ENCODE data around the gene MUSTN1.

Gene MUSTN1

DNA sequence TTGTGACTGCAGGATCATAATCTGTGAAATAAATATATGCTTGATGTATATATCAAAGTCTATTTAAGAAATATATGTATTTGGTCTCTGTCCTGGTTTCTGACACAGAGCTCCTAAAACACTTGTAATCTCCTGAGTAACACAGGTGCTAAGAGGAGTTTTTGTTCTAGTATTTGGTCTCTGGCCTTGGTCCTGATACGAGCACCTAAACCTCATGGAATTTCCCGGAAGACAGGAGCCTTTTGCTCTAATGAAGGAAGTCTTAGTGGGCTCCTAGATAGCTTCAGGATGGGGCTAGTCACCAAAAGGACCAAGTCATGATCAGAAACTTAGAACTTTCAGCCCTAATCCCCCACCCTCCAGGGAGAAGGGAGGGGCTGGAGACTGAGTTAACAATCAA, 19.2 kb upstream of the MUSTN1 start:
- in situ Hi-C loops (cut with MboI; ENCODE audit: low sequenced_read_pairs), result no loop called here

DNA sequence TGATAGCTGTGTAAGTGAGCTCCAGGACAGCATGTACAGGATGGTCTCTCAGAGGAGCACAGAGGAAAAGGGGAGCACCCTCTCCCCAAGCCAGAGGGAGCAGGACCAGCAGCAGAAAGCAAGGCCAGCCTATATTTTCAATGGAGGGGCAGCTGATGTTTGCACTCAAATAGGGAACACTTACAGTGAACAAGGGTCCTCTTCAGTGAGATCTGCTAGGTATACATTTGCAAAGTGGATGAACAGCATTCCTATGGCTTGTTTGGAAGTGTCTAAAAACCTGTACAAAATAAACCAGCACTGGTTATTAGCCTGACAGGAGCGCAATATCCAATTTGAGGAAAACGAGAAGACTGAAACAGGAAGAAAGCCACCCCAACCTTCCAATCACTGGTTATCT, 17.6 kb upstream of the MUSTN1 start:
- in situ Hi-C loops (cut with MboI; ENCODE audit: low sequenced_read_pairs), result no loop called here

DNA sequence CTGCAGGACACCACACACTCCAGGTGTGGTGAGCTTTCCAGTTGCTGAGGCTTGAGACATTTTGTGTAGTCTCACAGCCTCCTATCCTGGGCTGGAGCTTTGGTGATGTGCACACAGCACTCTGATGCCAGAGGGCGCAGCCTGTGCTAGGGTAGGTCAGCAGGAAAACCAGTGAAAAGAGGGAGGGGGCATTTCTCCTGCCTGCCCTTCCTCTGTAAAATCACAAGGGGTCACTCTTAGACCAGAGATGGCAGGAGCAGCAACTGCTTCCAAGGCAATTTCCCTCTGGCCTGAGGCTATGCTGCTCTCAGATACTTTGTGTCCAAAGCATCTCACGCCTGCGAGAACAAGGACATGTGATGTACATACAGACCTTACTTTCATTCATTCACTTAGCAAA, 16.5 kb upstream of the MUSTN1 start:
- in situ Hi-C loops (cut with MboI; ENCODE audit: low sequenced_read_pairs), result no loop called here

DNA sequence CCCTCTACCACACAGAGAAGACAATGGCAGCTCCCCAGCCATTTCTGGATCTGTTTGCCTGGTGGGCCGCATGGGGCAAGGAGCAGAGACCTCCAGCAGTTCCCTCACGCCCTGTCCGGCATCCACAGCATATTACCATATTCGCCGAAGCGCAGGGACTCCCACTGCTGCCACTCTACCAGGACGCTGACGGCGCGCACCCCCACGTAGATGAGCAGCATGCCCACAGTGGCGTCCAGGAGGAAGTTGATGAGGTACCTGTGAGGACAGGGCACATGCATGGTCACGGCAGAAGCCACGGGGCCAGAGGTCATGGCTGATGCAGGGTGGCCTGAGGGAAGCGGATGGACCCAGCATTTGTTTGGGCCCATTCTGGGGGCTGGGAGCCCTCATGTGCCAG, 14.8 kb upstream of the MUSTN1 start:
- in situ Hi-C loops (cut with MboI; ENCODE audit: low sequenced_read_pairs), result no loop called here

DNA sequence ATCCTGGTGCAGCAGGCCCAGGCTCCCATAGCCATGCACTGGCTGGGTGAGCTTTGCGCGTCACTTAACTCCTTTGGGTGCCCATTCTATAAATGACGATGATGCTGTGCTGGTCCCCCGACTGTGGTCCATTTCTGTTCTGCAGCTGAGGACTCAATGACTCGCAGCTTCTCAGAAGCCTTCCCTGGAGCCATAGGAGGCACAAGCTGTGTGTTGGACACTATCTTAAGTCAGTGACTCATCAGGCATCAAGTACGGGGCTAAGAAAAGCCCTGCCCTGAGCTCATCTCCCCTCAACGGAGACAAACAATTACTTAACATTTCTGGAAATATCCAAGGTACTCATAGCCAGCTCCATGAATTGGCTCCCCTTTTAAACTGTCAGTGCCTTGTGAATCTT, 13.8 kb upstream of the MUSTN1 start:
- in situ Hi-C loops (cut with MboI; ENCODE audit: low sequenced_read_pairs), result no loop called here

DNA sequence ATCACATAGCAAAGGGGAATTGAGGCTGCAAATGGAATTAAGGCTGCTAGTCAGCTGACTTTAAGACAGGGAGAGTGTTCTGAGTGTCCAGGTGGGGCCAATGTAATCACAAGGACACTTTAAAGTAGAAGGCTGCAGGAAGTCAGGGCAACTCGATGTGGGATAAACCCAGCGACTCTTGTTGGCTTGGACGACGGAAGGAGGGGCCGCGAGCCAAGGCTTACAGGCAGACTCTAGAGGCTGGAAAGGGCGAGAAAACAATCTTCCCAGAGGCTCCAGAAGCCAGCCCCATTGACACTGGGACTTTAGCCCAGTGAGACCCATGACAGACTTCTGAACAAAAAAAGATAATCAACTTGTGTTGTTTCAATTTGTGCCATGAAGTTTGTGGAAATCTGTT, 12.9 kb upstream of the MUSTN1 start:
- in situ Hi-C loops (cut with MboI; ENCODE audit: low sequenced_read_pairs), result no loop called here

DNA sequence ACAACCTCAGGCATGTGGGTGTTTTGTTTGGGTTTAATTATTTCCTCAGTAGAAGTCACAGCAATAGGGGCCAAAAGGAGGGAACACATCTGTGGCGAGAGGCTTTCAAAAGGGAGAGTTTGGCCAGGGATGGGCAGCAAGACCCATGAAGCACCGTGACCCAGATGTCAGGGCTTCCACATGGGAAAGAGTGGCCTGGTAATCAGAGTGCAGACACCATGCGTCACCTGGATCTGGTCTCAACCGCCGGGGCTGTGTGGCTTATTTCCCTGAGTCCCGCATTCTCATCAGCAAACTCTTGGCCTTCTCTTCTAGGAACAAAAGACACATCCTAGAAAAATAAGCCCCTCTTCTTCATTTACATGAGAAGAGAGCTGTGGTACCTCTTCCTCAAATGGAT, 12.4 kb upstream of the MUSTN1 start:
- in situ Hi-C loops (cut with MboI; ENCODE audit: low sequenced_read_pairs), result no loop called here

DNA sequence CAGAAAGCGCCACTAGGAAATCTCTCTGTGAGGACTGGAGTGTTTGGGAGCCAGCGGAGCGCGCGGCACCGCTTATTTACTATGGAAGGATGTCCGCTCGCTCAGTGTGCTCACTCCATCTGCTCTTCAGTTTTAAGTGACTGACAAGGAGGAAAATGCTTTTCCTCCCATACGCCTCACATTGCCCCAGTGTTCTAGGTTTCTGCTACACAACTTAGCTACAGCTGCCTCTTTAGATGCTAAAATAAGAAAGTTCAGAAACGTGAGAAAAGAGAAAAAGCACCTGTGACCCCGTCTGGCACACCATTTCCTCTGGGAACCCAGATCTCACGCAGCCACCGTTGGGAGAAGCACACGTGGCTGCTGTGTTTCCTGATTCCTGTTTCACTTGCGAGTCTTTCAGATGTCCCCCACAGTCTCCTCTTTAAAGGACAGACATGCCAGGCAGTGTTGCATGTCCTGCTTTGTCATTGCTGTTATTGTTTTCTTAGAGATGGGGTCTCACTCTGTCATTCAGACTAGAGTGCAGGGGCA, 11.7 kb upstream of the MUSTN1 start:
- in situ Hi-C loops (cut with MboI; ENCODE audit: low sequenced_read_pairs), result no loop called here

DNA sequence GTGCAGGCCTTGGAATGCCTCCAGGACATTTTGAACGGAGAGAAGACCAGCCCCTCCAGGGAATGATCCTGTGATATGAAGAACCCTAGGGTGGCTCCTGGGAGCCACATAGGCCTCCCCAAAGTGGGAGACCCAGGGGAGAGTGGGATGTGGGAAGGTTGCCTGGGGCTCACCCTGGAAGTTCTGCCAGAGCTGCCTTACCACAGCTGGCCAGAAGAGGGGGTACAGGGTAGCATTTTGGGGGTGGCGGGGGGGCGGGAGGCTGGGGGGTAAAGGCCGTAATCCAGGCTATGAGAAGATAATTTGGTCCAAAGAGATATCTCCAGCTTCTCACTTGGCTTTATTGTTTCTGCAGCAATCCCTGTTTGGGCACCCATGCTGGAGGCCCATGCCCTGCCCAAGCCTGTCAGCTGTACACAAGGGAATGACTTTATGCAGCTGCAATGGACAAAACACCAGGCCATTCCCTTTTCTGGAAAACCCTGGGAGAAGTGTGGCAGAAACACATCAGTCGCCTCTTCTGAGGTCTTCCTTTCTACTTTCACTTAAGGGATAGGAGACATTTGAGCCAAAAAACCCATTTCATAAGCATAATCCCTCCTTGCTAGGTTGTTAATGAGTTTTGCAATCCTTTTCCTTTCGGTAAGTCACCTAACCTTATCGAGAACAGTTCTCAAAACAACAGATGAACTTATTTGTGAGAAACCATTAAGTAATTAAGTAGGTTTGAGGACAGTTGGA, 11.0 kb upstream of the MUSTN1 start:
- in situ Hi-C loops (cut with MboI; ENCODE audit: low sequenced_read_pairs), result no loop called here

DNA sequence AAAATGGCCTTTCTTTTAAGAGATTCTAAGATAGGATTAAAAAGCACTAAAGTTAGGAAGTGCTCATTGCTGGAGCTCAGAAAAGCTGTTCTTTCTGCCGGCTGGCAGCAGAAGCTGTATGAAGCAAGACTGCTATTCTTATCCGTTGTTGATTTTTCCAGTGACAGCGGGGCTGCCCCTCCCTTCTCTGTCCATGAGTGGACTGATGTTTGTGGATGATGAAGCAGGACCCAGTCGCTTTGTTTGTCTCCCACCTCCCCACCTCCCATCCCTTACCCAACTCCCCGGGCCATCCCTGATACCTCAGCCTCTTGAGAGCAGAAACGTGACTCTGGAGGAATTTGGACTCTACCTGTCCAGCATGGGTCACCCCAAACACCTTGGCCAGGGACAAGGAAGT, 10.3 kb upstream of the MUSTN1 start:
- in situ Hi-C loops (cut with MboI; ENCODE audit: low sequenced_read_pairs), result no loop called here

DNA sequence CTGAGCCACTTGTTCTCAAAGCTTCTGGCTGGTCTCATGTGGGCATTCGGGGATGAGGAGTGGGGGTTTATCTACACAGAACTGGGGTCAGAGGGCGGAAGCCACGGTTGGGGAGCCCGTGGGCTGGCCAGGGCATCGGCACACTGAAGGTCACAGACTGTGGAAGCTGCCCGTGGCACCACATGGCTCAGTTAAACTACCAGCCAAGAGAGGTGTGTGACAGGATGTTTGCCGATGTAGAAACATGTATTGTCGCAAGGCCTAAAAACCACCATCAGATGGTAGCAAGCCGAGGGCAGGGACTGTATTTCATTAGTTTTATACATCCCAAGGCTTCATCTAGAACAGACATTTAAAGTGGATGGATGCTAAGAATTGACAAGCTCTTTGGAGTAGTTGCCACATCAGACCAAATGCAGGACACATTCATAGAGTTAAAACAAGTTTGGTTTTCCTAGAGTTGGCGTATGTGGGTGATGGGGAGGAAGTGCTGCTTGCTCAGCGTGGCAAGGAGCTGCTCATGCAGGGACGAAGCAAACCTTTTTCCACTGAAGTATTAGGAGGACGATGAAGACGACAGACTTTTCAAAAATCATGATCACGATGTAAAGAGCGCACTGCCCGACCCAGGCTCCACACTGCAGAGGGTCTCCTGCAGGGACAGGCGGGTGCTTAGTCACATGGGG, 9.6 kb upstream of the MUSTN1 start:
- in situ Hi-C loops (cut with MboI; ENCODE audit: low sequenced_read_pairs), result no loop called here

DNA sequence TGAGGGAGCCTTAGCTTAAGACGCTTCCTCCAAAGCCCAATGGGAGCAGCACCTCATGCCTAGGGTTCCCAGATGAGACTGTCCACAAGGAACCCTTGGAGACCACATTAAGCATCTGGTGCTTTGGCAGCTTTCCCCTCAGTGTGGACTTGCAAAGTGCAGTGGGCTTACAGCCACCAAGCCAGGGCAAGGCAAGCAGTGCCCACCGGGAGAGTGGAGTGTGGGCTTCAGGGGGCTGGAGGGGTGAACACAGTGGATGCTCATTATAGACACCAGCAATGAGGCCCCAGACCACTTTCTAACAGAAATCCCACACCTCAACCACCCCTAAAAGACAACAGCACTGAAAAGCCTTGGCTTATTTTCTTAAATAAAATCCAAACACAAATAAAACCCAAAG, 9.1 kb upstream of the MUSTN1 start:
- in situ Hi-C loops (cut with MboI; ENCODE audit: low sequenced_read_pairs), result no loop called here

DNA sequence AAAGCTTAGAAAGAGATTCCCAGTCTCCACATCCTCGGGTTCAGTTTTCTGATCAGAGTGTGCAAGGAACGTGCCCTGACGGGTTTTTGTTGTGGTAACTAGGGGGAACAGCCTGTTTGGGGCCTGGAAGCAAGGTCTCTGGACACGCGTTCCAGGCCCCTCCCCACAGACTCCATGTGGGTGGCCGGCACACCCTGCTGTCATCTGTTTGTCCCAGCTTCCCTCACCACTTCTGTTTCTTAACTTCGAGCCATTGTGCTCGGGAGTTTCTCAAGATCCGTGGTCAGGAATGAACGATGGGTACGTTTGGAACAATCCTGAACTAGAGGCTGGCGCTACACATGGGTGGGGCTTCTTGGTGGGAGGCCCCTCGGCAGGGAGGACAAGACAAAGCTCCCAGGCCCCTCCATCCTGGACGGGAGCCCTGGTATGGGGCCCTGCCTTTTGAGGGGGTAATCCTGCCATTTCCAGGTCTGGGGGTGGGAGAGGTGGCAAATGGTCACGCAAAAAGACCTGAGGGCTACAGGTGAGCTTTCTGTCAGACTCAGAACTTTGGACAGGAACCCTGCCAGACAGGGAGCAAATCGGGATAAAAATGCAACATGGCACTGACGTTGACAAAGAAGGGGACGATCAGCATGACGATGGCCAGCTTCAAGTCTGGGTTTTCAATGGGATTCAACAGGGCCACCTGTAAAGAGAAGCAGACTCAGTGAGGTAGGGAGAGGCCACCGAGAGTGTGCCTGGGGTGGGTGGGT, 8.5 kb upstream of the MUSTN1 start:
- in situ Hi-C loops (cut with MboI; ENCODE audit: low sequenced_read_pairs), result no loop called here

DNA sequence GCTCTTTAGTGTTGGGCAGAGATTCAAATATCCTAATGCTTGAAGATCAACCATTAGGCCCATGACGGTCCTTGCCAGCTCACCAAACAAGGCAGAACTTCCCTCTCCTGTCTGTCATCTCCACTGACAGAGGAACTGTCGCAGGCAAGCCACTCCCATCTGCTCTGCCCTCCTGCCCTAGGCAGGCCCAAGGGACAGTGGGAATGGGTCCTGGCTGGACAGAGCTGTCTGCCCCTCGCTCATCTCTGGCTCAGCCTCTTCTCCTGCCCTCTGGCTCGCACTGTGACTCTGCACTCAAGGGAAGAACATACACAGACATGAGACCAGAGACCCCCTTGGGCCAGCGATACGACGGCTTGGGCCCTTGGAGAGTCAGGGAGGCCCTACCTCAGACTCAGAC, 7.6 kb upstream of the MUSTN1 start:
- in situ Hi-C loops (cut with MboI; ENCODE audit: low sequenced_read_pairs), result no loop called here

DNA sequence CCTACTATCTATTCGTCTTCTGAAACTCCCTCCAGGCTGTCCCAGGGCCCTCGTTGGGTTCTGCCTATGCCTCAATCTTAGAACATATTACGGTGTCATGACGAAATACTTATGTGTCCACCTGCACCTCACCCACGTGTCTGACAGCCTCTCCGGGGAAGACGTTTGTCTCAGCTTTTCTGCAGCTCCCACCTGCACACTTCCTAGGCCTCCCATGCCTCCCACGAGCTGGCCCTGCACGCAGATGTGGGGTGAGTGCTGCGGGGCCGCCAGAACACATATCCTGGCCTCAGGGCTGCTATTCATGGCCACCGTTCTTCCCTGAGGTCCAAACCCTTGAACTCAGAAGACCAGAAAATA, 7.1 kb upstream of the MUSTN1 start:
- in situ Hi-C loops (cut with MboI; ENCODE audit: low sequenced_read_pairs), result no loop called here

DNA sequence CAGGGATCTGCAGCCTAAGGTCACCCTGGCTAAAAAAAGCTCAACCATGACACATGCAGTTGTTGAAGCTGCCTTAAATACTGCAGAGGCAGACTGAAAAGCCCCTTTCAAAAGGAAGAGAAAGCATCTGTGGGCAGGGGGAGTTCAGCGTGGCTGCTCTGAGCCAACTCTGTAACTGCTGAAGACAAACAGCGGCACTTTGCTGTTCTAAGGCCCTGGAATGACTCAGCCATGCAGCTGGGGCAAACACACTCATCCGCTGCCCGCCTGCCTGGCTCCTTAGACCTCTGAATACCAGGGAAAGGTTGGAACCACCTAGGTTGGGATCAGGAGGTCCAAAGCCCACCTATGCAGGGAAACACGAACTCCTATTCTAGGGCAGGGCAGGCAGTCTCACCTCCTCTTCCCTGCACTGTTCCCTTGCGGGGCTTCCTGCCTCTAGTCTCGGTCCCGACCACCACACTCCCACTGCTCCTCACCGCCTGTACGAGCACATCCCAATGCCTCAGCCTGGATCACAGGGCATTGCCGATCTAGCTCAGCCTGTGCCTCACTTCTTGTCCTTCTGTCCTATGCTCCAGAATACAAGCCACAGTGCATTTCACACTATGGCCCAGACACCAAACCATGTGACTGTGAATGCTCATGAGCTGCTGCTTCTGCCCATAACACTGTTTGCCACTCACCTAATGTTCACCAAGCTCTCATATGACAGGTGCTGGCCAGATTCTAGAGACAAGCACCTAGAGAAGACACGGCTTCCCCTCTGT, 6.6 kb upstream of the MUSTN1 start:
- in situ Hi-C loops (cut with MboI; ENCODE audit: low sequenced_read_pairs), result no loop called here

DNA sequence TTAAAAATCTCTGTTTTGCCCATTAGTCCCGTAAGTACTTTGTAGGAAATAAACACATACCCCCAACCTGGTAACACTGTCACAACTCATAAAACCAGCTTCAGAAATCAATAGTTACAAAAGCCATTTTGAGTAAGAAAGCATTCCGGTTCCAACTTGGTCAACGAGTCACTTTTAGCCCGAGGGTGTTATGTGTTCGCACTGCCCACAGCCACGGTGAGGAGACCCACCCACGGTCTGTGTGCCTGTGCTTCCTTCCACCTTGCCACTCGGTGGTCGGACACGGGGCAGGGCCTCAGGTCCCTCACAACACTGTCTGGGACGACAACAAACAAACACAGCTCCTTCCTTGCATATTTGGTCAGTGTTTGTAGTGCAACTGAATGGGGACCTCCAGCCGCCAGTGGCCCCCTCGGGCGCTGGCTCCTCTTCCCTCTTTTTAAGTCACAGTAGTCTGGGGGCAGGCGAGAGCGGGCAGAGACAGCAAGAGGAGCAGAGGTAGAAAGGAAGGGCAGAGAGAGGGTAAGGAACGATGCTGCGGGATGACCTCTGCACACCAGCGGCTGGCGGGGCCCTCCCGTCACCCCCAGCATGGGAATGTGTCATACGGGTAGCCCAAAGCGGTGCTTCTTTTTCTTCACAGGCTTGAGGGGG, 5.2 kb upstream of the MUSTN1 start:
- in situ Hi-C loops (cut with MboI; ENCODE audit: low sequenced_read_pairs), result no loop called here

DNA sequence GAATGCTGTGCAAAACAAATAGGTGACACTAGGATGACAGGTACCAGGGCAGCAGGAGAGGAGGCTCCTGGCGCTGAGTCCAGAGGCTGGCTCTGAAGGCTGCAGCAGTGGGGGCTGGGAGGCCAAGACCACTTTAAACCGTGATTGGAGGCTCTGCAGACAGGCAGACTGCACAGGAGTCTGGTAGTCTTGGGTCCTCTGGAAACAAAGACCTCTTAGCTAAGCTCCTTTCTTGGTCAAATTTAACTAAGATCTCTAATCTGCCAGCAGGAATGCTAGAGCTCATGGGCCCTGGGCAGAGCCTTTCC, 4.4 kb upstream of the MUSTN1 start:
- in situ Hi-C loops (cut with MboI; ENCODE audit: low sequenced_read_pairs), result no loop called here

DNA sequence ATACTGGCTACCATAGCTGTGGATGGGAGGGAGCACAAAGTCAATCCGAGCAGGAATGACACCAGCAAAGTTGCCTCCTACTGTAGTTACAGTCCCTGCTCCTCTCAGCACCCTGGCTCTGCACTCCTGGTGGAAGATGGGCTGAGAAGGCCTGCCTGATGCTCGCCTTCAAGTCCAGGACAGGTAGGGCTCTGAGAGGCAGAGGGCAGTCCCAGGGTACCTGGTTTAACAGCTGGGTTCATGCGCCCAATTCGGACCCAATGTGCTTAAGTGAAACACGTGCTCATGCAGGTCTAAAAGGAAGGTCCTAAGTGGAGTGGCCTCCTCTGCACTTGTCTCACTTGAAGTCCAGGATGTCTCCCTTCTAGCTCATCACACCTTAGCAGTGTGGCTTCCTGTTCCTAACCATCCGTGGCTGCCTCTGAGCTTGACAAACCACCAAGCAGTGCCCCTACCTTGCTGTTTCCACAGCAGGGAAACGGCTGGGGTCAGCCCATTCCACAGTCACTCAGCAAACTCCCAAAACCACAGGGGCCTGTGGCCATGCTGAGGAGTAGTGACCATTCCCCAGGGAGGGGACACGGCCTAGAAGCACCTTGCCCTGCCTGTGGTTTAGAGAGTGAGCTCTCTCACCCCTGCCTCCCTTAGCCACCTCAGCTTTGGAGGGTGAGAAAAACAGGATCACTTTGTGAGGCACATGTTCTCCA, 3.9 kb upstream of the MUSTN1 start:
- in situ Hi-C loops (cut with MboI; ENCODE audit: low sequenced_read_pairs), result no loop called here

DNA sequence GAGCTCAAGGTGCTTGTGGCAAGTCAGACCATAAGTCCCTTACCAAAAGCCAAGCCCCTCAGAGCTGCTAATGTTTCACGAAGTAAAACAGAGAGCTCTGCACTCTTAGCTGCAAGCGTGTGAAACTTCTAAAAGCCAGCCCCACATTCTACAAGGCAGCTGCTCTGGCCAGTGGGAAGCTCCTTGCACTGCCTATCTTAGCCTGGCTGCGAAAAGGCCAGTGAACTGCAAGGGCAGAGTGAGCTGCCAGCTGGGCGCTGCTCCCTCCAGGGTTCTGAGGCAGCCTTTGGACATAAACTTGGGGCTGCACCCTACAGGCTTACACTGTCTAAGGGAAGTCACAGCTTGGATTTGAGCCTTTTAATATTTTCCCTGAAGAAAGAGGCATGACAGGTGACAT, 2.2 kb upstream of the MUSTN1 start:
- in situ Hi-C loops (cut with MboI; ENCODE audit: low sequenced_read_pairs), result no loop called here
